ENCODE measurements around the gene SDR42E2. TPM values are rescaled to one million over a fixed set of nuclear protein-coding genes. Genes with fewer than 3 reads are reported as not detected.

The SDR42E2 gene
- total RNA-seq, 6 experiments from 2014 or later, result not detected

- Mint-ChIP-seq H3K9me3 (no peaks in the 10 kb centered on the region), H3K27me3 (ENCODE audit: insufficient read depth) (peaks cover 4% of the 10 kb centered on the region; the same call in 1 of the 2 replicates), H3K4me3 (no peak overlapping the region), H3K36me3 (ENCODE audit: low read depth) (no peaks in the 10 kb centered on the region), H3K27ac (no peak overlapping the region), H3K4me1 (ENCODE audit: low read depth) (peaks cover 5% of the 10 kb centered on the region; the same call in 1 of the 2 replicates)
- no peak for DNase-seq
- TF ChIP-seq, protein P1, sequence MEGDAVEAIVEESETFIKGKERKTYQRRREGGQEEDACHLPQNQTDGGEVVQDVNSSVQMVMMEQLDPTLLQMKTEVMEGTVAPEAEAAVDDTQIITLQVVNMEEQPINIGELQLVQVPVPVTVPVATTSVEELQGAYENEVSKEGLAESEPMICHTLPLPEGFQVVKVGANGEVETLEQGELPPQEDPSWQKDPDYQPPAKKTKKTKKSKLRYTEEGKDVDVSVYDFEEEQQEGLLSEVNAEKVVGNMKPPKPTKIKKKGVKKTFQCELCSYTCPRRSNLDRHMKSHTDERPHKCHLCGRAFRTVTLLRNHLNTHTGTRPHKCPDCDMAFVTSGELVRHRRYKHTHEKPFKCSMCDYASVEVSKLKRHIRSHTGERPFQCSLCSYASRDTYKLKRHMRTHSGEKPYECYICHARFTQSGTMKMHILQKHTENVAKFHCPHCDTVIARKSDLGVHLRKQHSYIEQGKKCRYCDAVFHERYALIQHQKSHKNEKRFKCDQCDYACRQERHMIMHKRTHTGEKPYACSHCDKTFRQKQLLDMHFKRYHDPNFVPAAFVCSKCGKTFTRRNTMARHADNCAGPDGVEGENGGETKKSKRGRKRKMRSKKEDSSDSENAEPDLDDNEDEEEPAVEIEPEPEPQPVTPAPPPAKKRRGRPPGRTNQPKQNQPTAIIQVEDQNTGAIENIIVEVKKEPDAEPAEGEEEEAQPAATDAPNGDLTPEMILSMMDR (IDR thresholded peaks at IDR 0.05), result peak; percentile 23; the same call in 1 of the 2 replicates
Observed at GRCh38 chr16:22222998-22223397, 60.7 kb downstream of the SDR42E2 start.

GRCh38 chr16:22225060-22225459 is 62.8 kb downstream of the SDR42E2 start:
- DNase-seq, result no peak
- Mint-ChIP-seq H3K9me3 (no peaks in the 10 kb centered on the region), H3K4me3 (no peak overlapping the region), H3K27me3 (ENCODE audit: insufficient read depth) (peaks cover 4% of the 10 kb centered on the region; the same call in 1 of the 2 replicates), H3K36me3 (ENCODE audit: low read depth) (peaks cover 11% of the 10 kb centered on the region; the same call in 1 of the 2 replicates), H3K27ac (no peak overlapping the region), H3K4me1 (ENCODE audit: low read depth) (peaks cover 1% of the 10 kb centered on the region; the same call in 1 of the 2 replicates)
- TF ChIP-seq, protein P1 (IDR thresholded peaks at IDR 0.05), result no peak

- DNase-seq, result no peak
- no peaks in the 10 kb centered on the region for H3K9me3 Mint-ChIP-seq
- H3K4me3 Mint-ChIP-seq, result no peak overlapping the region
- TF ChIP-seq, protein P1 (IDR thresholded peaks at IDR 0.05), result no peak
- peaks cover 23% of the 10 kb centered on the region for H3K36me3 Mint-ChIP-seq (ENCODE audit: low read depth)
- peaks cover 8% of the 10 kb centered on the region for H3K4me1 Mint-ChIP-seq (ENCODE audit: low read depth)
- no peak overlapping the region for H3K27ac Mint-ChIP-seq
- peaks cover 2% of the 10 kb centered on the region for H3K27me3 Mint-ChIP-seq (ENCODE audit: insufficient read depth)
Observed at GRCh38 chr16:22229889-22230288, 67.6 kb downstream of the SDR42E2 start.

- H3K36me3 Mint-ChIP-seq (ENCODE audit: low read depth), result peaks cover 23% of the 10 kb centered on the region
- H3K27me3 Mint-ChIP-seq (ENCODE audit: insufficient read depth), result no peaks in the 10 kb centered on the region; the same call in 1 of the 2 replicates
- H3K9me3 Mint-ChIP-seq, result no peaks in the 10 kb centered on the region
- H3K27ac Mint-ChIP-seq, result peak overlapping the region; percentile 52
- H3K4me3 Mint-ChIP-seq, result no peak overlapping the region
- H3K4me1 Mint-ChIP-seq (ENCODE audit: low read depth), result peaks cover 8% of the 10 kb centered on the region
- peak; percentile 28 for DNase-seq
- TF ChIP-seq, protein P1 (IDR thresholded peaks at IDR 0.05), result no peak
Observed at GRCh38 chr16:22232277-22233036, 70.2 kb downstream of the SDR42E2 start.

- TF ChIP-seq, protein P1 (IDR thresholded peaks at IDR 0.05), result no peak
- Mint-ChIP-seq H3K9me3 (no peaks in the 10 kb centered on the region), H3K4me3 (no peak overlapping the region), H3K27me3 (ENCODE audit: insufficient read depth) (no peaks in the 10 kb centered on the region; the same call in 1 of the 2 replicates), H3K27ac (no peak overlapping the region), H3K4me1 (ENCODE audit: low read depth) (peaks cover 8% of the 10 kb centered on the region), H3K36me3 (ENCODE audit: low read depth) (peaks cover 23% of the 10 kb centered on the region)
- DNase-seq, result no peak
Observed at GRCh38 chr16:22233037-22233372, 70.7 kb downstream of the SDR42E2 start.

Data from HFFc6 (cell line).